ENCODE results near the gene TNIP2.
"Not testable (repeated sequence)": the region's sequence is repeated elsewhere in the genome, so short reads cannot be mapped to it uniquely, and the experiment has no call there.

Gene TNIP2

DNA sequence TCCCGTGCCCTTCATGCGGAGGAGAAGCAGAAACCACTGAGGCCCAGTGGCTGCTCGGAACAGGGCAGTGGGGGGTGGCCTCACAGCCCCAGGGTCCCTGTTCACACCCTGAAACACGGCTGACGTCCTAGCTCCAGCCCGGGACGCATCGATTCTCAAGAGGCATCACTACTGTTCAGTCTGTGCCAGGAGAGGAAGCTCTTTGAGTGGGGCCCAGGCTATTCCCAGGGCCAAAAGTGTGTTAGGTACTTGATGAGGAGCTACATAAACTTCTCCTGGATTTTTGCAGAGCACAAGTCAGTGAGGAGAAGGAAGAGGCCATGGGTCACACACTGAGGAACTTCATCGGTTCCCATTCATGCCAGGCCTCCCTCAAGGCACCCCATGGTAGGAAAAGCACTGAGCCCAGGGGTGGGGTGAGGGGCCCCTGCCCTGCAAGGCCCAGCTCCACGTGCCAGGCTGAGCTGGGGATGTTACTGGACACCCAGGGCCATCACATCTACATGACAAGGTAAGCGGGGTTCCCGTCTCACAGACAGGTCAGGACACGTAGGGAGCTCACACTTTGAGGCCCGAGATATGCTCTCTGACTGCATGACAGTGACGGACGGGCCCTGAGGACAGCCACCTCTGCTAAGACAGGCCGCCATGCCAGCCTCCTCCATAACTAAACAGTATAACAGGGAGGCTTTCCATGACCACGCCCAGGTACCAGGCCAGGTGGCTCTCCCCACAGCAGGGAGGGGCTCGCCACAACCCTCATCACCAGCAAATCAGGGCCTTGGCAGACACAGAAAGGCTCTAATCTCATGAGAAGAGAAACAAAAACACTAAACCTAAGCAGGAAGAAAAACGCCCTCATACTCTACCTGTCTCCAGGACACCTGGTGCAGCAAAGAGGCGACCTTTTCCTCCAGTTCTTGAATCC lies 12.4 kb downstream of the TNIP2 start:
- no peak for DNase-seq (ENCODE audit: low spot score)

DNA sequence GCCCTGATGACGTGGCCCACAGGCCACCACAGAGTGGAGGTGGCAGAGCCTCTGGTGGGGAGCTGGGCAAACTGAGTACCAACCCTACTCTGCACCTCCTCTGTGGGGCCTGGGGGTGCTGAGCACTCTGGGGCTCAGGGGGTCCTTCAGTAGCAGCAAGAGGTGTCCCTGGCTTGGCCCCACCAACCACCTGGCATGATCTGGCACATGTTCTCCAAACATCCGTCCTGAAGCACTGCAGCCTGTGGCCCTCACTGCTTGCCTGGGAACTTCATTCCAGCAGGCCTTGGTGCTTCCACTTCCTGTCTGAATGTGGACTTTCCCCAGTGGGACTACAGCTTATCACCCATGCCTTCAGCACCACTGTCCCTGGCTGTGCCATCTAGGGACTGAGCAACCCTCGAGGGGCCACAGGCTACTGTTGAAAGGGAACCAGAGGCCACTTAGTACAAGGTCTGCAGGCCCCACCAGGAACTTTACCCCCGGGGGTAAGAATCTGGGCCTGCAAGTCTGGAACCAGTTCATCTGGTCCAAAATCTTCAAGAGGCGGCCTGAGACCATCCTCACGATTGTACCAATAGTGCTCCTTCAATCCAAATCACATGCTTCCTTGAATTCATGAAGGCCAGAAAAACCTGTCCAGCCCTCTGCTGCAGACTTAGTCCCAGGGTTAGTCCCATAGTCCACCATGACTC lies 13.2 kb downstream of the TNIP2 start:
- DNase-seq (ENCODE audit: low spot score): no peak

DNA sequence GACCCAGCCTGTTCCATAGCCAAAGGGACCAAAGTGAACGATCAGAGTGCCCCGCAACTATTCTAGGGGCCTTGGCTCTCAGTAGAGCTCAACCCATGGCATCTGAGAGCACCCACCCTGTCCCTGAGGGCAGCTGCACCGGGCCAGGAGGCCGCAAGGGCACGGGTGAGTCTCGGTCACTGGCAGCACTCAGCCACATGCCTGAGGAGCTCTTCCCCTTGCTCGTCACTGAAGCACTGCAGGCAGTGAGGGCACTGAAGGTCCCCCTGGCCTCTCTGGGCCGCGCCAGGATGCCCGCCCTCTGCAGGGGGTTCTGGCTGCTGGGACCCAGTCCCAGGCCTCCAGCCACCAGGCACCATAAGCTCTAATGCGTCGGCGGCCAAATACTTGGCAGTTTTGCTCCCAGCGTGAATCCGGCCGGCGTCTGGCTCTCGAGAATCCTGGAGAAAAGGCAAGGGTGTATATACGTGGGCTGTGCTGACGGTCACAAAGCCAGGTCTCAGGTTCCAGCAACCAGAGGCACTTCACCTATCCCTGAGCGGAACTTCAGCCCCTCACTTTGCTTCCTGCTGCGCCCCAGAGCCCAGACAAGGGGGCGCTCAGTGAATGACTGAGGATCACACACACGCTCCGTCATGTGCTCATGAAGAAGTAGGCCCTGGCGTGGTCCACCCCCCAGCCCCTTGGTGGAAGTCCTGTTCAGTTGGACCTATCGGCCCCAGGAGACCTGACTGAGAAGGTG lies 13.9 kb downstream of the TNIP2 start:
- DNase-seq (ENCODE audit: low spot score): no peak

DNA sequence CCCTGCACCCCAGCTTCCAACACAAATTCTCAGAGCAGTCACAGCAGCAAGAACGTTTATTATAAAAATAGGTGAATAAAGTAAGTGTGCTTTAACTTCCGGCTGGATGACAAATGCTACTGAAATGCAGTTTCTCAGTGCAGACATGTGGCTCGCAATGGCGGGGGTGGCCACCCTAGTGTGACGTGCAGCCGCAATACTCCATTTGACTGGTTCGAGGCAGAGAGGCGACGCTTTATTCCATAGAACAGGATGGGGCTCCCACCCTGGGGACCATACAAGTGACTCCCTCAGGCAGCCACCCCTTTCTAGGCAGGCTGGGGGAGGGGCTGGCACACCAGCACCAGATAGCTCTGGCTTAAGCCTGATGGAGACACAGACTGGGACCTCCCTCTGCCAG lies 14.5 kb downstream of the TNIP2 start:
- no peak for DNase-seq (ENCODE audit: low spot score)

- DNase-seq (ENCODE audit: low spot score): not testable (repeated sequence)
Measured at GRCh38 chr4:2738296-2738695, 17.8 kb downstream of the TNIP2 start.

GRCh38 chr4:2735869-2736268 lies 20.3 kb downstream of the TNIP2 start:
- DNase-seq (ENCODE audit: low spot score): no peak

- no peak for DNase-seq (ENCODE audit: low spot score)
Measured at GRCh38 chr4:2734612-2735011, 21.5 kb downstream of the TNIP2 start.

DNA sequence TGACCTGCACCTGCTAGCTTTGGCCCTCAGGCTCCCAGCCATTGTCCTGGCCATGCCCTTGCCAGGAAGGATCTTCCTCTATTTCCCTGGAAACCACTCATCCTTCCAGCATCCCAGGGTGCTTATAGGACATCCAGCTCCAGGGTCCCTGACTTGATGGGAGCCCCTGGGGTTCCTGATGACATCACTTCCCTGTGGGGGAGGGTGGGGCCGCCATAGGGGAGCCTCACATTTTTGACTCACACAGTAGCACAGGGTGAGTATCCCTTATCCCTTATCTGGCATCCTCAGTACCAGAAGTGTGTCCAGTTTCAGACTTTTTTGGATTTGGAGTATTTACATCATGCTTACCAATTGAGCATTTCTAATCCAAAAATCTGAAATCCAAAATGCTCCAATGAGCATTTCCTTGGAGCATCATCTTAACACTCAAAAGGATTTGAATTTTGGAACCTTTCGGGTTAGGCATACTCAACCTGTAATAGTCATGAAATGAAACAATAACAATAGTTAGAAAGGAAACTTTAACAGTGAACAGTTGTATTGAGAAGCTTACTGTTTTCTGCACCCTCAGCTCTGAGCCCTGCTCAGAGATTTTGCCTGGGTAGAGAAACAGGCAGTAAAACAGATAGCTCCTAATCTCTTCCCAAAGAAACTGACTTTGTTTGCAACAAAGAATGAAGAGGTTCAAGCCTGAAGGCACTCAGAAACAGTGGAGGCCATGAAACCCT lies 22.1 kb downstream of the TNIP2 start:
- no peak for DNase-seq (ENCODE audit: low spot score)

DNA sequence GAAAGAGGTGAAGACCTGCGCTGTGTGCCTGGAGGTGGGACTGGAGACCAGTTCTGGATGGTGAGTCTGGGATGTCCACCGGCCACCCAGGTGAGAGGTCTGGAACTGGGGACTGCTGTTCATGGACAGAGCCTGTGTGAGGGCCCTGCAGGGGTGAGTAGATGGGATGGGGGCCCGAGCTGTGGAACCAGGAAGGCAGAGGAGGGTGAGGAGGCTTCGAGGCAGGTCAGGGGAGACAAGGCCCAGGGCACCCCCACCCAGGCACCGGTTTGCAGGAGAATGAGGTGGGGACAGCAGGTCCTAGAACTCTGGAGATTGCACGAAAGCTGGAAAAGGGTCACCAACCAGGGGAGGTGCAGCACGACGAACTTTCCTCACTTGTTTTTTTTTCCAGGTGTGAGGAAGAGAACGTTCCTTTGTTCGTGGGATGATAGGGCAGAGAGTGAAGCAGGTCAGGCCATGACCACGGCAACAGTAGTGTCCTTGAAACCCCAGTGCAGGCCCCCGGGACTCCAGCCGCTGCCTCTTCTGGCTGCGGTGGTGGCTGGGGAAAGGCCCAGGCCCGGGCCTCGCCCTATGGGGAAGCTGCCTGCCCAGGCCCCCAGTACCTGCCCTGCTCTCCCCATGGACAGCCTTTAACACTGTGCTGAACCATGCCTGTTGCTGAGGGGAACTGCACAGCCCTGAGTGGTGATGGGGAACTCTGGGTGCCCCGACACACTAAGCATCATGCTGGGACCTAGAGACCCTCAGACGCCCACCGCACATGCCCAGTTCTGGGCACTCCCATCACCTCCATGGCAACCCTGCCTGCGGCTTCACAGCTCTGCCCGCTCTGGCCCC lies 22.9 kb downstream of the TNIP2 start:
- DNase-seq (ENCODE audit: low spot score): no peak

DNA sequence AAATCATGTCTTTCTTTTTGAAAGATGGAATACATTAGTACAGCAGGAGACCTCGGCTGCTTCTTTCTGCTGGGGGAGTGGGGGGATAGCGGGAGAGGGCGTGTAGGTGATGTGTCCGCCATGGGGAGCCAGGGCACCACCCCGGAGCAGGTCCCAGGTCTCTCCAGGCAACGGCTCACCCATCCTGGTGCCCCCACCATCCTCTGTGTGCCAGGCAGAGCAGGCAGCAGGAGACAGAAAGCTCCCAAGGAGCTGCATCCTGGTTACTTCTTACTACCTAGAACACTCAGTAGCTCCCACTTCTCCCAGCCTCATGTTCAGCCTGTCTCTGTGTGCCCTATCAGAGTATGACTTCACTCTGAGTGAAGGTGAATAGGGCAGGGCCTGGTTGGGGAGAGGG lies 23.6 kb downstream of the TNIP2 start:
- DNase-seq (ENCODE audit: low spot score): no peak

DNA sequence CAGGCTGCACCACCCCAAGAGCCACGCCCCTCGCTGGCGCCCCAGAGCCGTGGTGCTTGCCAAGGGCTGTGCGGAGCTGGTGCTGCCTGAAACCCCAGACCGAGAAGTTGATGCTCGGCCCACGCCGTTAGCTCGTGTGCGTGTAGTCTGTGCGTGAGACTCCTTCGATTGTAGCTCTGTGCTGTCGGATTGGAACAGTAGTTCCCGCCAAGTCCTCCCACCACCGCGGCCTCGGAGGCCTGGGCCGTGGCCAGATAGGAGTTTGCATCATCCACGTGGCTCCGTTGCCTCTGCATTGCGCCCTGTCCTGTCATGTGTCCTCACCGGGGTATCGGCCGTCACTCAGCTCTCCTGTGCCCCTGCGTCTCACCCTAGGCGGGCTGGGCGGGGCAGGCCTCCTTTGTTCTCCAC lies 24.2 kb downstream of the TNIP2 start:
- DNase-seq (ENCODE audit: low spot score): no peak

DNA sequence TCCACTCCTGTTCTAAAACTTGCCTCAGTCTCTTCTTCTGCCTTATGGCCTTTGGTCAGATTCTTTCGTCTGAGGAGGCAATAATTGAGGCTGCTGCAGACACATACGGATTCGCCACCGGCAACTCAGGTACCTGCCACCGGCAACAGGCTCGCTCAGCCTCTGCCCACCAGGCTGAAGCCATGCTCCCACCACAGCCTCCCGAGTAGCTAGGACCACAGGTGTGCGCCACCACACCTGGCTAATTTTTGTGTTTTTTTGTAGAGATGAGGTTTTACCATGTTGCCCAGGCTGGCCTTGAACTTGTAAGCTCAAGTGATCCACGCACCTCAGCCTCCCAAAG lies 26.6 kb downstream of the TNIP2 start:
- DNase-seq (ENCODE audit: low spot score): no peak

GRCh38 chr4:2728806-2729532 lies 27.2 kb downstream of the TNIP2 start:
- no peak for DNase-seq (ENCODE audit: low spot score)

- no peak for DNase-seq (ENCODE audit: low spot score)
Measured at GRCh38 chr4:2728221-2728620, 27.9 kb downstream of the TNIP2 start.

DNA sequence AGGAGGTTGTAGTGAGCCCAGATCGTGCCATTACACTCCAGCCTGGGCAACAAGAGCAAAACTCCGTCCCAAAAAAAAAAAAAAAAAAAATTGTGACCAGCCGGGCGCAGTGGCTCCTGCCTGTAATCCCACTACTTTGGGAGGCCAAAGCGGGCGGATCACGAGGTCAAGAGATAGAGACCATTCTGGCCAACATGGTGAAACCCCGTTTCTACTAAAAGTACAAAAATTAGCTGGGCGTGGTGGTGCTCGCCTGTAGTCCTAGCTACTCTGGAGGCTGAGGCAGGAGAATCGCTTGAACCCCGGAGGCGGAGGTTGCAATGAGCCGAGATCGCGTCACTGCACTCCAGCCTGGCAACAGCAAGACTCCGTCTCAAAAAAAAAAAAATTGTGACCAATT lies 29.3 kb downstream of the TNIP2 start:
- DNase-seq (ENCODE audit: low spot score): not testable (repeated sequence)

DNA sequence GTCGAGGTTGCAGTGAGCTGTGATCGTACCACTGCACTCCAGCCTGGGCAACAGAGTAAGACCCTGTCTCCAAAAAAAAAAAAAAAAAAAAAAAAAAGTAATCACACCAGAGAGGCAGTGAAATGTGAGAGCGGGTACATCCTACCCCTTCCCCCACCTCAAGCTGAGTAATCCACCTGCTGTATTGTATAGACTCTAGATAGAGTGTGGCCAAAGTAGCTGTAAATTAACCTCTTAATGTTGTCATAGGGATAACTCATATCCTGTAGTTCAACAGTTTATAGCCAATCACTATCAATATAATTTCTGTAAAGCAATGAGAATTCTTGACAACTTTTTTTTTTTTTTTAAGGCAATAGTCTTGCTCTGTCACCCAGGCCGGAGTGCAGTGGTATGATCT lies 30.8 kb downstream of the TNIP2 start:
- no peak for DNase-seq (ENCODE audit: low spot score)

DNA sequence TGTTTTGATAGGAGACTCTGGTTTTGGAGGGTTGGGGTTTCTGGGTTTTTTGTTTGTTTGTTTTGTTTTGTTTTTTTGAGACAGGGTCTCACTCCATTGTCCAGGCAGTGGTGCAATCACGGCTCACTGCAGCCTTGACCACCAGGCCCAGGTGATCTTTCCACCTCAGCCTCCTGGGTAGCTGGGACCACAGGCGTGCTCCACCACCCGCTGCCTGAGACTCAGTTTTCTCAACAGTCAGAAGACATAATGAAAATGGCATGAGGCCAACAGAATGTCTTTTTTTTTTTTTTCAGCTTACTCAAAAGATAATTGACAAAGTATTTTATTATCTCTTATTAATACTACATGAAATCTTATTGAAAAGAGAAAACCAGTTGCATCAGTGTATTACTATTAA lies 32.4 kb downstream of the TNIP2 start:
- DNase-seq (ENCODE audit: low spot score): no peak

DNA sequence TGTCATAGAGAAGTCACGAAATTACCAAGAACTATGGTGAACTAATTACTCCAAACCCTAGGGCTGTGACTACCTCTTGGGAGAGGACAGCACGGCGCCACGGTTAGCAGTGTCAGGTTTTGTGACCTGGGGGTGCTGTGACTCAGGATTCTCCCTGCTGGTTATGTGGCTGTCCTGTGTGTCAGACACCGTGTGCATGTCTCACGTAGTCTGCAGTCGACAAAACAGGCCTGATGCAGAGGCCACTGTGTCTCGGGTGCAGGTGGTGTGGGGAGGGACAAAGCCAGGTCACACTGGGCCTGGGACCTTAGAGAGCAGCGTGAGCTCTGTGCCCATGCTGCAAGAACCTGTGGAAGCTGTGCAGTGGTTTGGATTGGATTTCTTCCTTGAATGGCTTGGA lies 34.1 kb downstream of the TNIP2 start:
- no peak for DNase-seq (ENCODE audit: low spot score)

GRCh38 chr4:2721586-2721985 lies 34.5 kb downstream of the TNIP2 start:
- DNase-seq (ENCODE audit: low spot score): no peak

- no peak for DNase-seq (ENCODE audit: low spot score)
Measured at GRCh38 chr4:2716236-2716635, 39.9 kb downstream of the TNIP2 start.

GRCh38 chr4:2715426-2715825 lies 40.7 kb downstream of the TNIP2 start:
- no peak for DNase-seq (ENCODE audit: low spot score)
